ENCODE data around the gene ATP8B4.

The ATP8B4 gene

DNA sequence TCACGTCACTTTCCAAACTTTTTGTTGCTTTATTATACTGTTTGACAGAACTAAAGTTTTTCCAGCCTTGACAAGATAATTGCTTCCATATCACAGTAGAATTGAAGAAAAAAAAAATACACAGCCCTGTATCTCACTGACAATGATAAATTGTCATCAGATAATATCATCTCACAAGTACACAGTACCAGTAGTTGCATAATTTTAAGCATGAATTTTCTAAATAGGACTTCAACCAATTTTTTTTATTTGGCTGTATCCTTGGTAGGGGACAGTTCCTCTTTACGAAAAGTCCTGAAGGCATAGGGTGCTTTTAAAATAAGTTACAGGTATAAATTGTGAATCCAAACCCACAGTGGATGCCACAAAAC is 230.7 kb downstream of the ATP8B4 start:
- DNase-seq, result no peak

GRCh38 chr15:49887659-49888322 is 231.2 kb downstream of the ATP8B4 start:
- no peak for DNase-seq

DNA sequence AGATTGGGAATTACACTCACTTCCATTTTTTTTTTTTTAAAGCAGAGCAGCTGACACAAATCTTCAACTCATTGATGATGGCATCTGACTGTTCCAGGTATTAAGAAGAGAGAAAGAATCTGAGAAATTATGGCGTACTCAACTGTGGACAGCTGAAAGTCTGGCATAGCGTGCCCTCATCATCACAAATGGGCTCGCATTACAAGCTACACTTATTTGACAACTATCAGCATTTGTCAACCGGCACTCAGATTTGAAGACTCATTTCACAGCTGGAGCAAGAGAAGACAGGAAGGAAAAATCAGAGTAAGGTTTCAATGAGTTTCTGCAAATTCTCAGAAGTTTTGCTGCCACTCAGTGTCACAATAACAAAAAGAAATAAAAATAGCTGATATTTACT is 235.9 kb downstream of the ATP8B4 start:
- DNase-seq, result no peak

DNA sequence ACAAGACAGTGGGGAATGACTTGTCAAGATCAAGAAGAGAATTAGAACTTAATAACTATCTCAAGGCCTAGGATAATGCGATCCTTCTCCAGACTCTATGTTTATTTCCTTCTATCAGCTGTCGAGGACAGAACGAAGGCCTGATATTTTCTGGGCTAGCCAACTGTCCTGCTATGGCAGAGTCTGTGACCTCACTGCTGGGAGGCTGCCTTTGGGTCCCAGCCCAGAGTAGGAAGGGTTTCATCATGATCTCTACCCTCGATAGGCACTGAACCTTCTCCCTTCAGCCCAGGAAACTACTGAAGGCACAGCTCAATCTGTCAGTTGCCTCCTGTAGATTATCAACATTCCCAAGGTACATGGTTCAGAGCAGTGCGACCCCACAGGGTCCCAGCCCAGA is 237.2 kb downstream of the ATP8B4 start:
- no peak for DNase-seq

- no peak for DNase-seq
These were observed 237.6 kb downstream of the ATP8B4 start for GRCh38 chr15:49881433-49881832.

DNA sequence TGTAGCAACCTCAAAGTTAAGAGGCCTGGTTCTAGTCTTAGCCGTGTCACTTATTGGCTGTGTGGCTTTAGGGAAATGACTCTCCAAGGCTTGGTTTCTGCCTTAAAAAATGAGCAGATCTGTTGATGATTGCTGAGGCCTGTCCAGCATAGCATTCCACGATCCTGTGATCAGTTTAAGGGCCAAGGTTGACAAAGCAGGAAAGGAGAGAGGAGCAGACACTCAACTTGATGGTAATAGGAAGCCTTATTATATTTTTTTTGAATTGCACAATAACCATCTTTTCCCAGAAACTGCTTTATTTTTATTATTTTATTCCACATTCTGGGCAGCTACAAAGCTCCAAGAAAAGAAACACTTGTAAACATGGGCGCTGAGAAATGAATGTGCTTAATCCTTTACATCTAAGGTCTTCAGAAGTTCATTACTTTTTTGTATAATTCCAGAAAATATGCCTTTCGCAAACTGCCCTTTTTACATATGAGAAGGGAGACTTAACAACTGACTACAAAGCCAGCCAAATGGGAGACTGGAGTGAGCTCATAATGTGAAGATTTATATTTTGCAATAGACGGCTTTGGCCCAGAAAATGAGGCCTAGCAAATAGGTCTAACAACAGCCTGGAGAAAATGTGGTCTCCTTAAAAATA is 241.0 kb downstream of the ATP8B4 start:
- no peak for DNase-seq

DNA sequence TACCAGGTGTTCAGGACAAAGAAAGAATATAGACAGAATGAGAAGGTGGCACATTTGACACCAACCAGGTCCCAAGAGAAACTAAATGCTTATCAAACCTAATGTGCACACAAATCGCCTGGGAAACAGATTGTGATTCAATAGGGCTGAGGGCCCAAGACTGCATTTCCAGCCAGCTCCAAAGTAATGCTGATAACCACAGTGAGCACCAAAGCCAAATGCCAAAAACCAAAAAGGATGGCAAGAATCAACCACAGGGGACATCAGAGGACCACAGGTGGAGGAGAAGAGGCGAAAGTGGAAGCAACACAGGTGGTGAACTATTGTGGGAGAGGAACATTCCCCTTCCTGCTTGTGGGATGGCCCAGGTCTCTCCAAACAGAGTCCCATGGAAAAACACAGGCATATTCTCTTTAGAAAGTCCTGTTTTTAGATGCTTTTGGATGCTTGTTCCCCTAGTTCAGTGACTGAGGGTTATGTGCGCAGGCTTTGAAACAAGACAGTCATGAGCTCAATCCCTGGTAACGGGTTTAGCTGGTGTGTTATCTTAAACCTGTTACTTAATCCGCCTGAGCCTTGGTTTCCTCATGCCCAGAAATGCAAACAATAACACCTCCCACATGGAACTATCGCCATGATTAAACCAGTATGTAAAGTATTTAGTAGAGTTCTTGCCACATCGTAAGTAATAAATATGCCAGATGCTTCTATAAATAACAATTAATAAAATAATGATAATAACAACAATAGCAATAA is 241.7 kb downstream of the ATP8B4 start:
- no peak for DNase-seq

- DNase-seq, result no peak
These were observed 242.5 kb downstream of the ATP8B4 start for GRCh38 chr15:49876401-49877038.

- no peak for DNase-seq
These were observed 243.6 kb downstream of the ATP8B4 start for GRCh38 chr15:49875392-49875791.

DNA sequence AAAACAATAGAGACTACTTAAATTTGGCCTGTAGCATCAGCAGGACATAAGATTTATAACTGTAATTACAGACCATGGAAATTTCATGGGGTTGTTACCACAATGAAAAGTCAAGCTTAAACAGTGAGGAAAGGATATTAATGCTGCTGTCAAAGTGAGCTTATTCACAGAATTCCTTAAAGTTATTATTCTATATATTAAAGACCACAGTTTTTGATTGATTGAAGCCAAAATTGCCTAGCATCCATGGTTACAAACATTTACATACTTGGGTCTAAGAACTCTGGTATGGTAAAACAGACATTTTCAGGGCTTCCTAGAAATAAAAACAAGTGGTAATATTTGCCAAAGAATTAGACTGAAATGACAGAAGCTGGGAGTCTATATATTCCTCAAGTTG is 248.6 kb downstream of the ATP8B4 start:
- no peak for DNase-seq

DNA sequence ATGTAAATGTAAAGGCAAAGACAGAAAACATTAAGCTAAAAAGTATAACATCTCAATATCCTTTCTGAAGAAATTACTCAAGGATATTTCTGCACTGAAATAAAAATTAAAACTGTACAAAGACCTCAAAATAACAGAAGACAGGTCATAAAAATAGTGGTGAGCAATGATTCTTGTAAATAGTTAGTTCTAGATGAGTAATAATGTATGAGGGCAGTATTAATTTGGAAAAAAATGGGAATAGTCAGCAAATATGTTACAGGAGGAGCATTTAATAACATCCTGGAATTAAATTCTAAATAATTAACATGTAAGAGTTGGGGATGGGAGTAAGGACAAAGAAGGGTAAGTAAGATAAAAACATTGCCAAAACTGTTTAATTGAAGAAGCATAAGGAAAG is 250.7 kb downstream of the ATP8B4 start:
- DNase-seq, result no peak

DNA sequence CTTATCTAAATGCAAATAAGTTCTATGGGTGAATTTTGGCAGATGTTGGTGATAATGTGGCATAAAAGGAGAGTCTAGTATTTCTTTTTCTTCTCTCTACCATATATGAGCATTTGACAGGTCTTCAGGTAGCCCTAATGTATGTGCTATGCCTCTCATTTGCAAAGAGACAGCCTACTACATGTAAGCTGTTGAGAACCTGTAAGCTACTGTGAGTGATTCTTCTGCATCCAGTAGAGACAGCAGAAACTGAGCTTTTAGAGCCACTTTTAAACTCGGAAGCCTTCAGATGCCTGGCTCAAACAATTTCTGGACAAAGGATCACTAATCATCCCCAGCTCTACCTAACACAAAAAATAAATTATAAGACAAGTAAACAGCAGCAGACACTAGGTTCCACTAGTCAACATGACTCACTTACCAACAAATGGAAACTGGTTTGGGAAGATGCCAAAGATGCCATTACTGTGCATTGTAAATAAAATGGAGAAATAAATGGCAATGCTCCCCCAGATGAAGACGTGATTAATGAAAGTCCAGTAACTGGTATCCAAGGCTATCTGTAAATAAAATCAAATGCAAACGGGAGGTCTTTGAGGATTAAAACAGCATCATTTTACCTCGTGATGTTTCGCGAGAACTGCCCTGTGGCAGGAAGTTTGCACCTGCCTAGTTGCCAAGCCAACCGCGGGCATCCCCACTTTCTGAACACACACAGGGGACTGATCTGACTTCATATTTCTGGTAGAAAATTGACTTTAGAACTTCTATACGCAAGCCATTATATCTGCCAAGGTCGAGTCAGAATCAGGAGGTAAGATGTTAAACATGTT is 252.9 kb downstream of the ATP8B4 start:
- no peak for DNase-seq

DNA sequence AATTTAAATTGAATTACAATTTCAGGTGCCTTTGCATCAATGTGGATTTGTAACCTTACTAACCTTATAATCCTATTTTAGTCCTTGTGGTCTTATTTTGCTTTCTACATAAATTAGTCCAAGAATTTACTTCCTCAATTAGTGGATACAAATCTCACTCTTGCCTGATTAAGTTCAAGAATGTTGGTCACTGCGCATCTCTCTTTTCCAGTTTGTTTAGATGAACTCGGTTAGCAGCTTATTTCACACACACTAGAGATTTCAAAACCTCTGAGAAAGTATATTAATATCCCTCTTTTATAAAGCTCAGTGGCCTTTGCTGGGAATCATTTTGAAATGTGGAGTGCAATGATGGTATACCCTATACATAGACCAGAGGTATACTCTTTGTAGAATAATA is 254.8 kb downstream of the ATP8B4 start:
- no peak for DNase-seq

DNA sequence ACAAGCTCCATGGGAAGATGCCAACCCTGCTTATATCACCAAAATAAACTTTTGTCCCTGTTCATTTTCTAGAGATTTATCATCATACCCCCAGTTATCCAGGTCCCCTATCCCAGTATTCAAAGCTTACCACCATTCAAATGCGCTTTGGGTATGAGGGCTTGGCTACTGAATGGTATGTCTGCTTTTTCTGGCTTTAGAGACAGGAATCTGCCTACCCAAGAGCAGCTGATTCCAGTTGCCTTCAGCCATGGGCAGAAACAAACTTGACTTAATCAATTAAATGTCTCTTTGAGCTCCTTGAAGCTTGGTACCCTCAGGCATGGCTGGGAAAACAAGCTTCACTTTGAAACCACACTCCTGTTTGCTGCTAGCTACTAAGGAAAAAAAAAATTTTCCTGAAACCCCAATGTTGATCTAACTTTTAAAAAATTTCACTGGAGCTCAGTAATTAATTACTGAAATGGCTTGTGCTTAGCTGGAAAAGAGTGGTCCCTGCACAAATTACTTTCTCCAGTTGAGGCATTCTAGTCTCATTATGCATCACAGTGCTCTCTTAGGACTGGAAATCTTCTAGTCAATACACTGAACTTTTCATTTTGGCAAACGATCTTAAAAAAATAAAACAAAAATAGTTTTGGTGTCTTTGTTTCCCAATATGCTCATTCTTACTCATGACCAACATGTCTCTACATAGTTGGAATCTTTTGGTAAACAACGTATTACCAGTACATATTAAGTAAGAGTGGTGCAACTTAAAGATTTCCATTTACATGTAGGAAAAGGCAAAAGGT is 255.4 kb downstream of the ATP8B4 start:
- no peak for DNase-seq

- no peak for DNase-seq
These were observed 258.9 kb downstream of the ATP8B4 start for GRCh38 chr15:49860101-49860500.

- no peak for DNase-seq
These were observed 261.2 kb downstream of the ATP8B4 start for GRCh38 chr15:49857496-49858475.

- DNase-seq, result no peak
These were observed 263.0 kb downstream of the ATP8B4 start for GRCh38 chr15:49855917-49856637.

DNA sequence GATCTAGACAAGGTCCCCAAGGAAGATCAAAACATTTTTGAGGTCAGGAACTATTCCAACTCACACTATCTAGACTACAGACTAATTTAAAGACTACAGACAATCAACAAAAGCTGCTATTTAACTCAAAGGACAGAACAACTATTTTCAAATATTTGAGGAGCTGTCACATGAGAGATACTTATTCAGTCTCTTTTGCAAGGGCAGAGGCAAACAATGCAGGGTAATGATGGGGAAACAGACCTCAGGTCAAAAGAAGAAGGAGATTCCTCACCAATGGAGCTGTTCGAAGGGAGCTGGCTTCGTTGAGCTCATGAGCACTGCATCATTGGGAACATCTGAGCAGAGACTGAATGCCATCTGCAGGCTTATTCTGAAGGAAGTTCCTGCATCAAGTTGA is 266.3 kb downstream of the ATP8B4 start:
- no peak for DNase-seq

- DNase-seq, result no peak
These were observed 270.2 kb downstream of the ATP8B4 start for GRCh38 chr15:49848807-49849206.

GRCh38 chr15:49848282-49848724 is 270.7 kb downstream of the ATP8B4 start:
- DNase-seq, result no peak

All from retina (tissue), 1 donor.